GM19328 (cell line): ENCODE data around the gene YPEL4.
"Not testable (repeated sequence)": the region's sequence is repeated elsewhere in the genome, so short reads cannot be mapped to it uniquely, and the experiment has no call there.

Experiments used
- ATAC-seq: cut with Tn5 transposase; IDR thresholded peaks from one replicate; pipeline ENCODE4 v1.9.1; 2021; ENCODE audit warnings: mild to moderate bottlenecking, moderate library complexity; ENCODE audit not compliant: unreplicated experiment

YPEL4 gene

GRCh38 chr11:57649826-57650738 is at the start of gene YPEL4:
YPEL4 (minus strand) TSS chr11:57649912; CDS start chr11:57647107, 2,805 bp downstream.
- ATAC-seq, result no peak

GRCh38 chr11:57698843-57699365 is 49.2 kb upstream of the YPEL4 start:
- no peak for ATAC-seq

GRCh38 chr11:57690474-57690873 is 40.8 kb upstream of the YPEL4 start:
- ATAC-seq, result not testable (repeated sequence)

- ATAC-seq, result no peak
These were observed 31.5 kb upstream of the YPEL4 start for GRCh38 chr11:57681168-57681567.

- no peak for ATAC-seq
These were observed 30.8 kb upstream of the YPEL4 start for GRCh38 chr11:57680552-57680874.

- ATAC-seq, result no peak
These were observed 29.7 kb upstream of the YPEL4 start for GRCh38 chr11:57679396-57679795.

- no peak for ATAC-seq
These were observed 25.6 kb upstream of the YPEL4 start for GRCh38 chr11:57675176-57675941.

- ATAC-seq, result no peak
These were observed 24.5 kb upstream of the YPEL4 start for GRCh38 chr11:57674251-57674650.

- ATAC-seq, result peak; percentile 1
These were observed 18.7 kb upstream of the YPEL4 start for GRCh38 chr11:57668434-57668782.

GRCh38 chr11:57667736-57668433 is 18.2 kb upstream of the YPEL4 start, which contains the start of gene ZDHHC5:
ZDHHC5 (plus strand) TSS chr11:57668114; CDS start chr11:57673091, 4,977 bp downstream.
- ATAC-seq, result peak; percentile 82

GRCh38 chr11:57667117-57667735 is 17.5 kb upstream of the YPEL4 start:
- peak; percentile 59 for ATAC-seq

GRCh38 chr11:57663975-57664374 is 14.3 kb upstream of the YPEL4 start:
- no peak for ATAC-seq

GRCh38 chr11:57662893-57663292 is 13.2 kb upstream of the YPEL4 start:
- no peak for ATAC-seq

- ATAC-seq, result no peak
These were observed 10.0 kb upstream of the YPEL4 start for GRCh38 chr11:57659669-57660068.

GRCh38 chr11:57658023-57658361 is 8.3 kb upstream of the YPEL4 start:
- no peak for ATAC-seq

GRCh38 chr11:57657194-57658022 is 7.7 kb upstream of the YPEL4 start, which contains the start of gene CLP1:
CLP1 (plus strand) TSS chr11:57657762; CDS start chr11:57659477, 1,715 bp downstream.
- ATAC-seq, result peak; percentile 99

- ATAC-seq, result no peak
These were observed 7.1 kb upstream of the YPEL4 start for GRCh38 chr11:57656885-57657193.

GRCh38 chr11:57653163-57653562 is 3.5 kb upstream of the YPEL4 start:
- no peak for ATAC-seq

- no peak for ATAC-seq
These were observed 3.0 kb upstream of the YPEL4 start for GRCh38 chr11:57652662-57653061.

- ATAC-seq, result not testable (repeated sequence)
These were observed 2.5 kb upstream of the YPEL4 start for GRCh38 chr11:57652230-57652629.
